ENCODE data around the gene C3.
A peak's percentile ranks its signal among the peaks of the same experiment; 100 is the strongest.
"Not testable (repeated sequence)": the region's sequence is repeated elsewhere in the genome, so short reads cannot be mapped to it uniquely, and the experiment has no call there.

The C3 gene

GRCh38 chr19:6720369-6721137 is at the start of gene C3:
C3 (minus strand) TSS chr19:6720650; CDS start chr19:6720589, 61 bp downstream.
- peak; percentile 88 for DNase-seq (ENCODE audit: low spot score)

GRCh38 chr19:6769006-6769619 is 48.7 kb upstream of the C3 start:
- peak; percentile 55 for DNase-seq (ENCODE audit: low spot score)

- no peak for DNase-seq (ENCODE audit: low spot score)
These were observed 47.9 kb upstream of the C3 start for GRCh38 chr19:6768236-6768785.

- DNase-seq (ENCODE audit: low spot score) = peak; percentile 45
These were observed 47.1 kb upstream of the C3 start, which contains the start of gene SH2D3A for GRCh38 chr19:6767357-6768235. SH2D3A (minus strand) TSS chr19:6767435; CDS start chr19:6763748, 3,687 bp downstream.

- no peak for DNase-seq (ENCODE audit: low spot score)
These were observed 46.6 kb upstream of the C3 start for GRCh38 chr19:6767081-6767356.

- DNase-seq (ENCODE audit: low spot score) = no peak
These were observed 46.1 kb upstream of the C3 start for GRCh38 chr19:6766357-6767080.

GRCh38 chr19:6765738-6766356 is 45.4 kb upstream of the C3 start:
- no peak for DNase-seq (ENCODE audit: low spot score)

GRCh38 chr19:6762253-6762797 is 41.9 kb upstream of the C3 start:
- not testable (repeated sequence) for DNase-seq (ENCODE audit: low spot score)

- no peak for DNase-seq (ENCODE audit: low spot score)
These were observed 40.7 kb upstream of the C3 start for GRCh38 chr19:6761053-6761676.

- no peak for DNase-seq (ENCODE audit: low spot score)
These were observed 40.2 kb upstream of the C3 start for GRCh38 chr19:6760606-6761005.

GRCh38 chr19:6754653-6755463 is 34.4 kb upstream of the C3 start:
- no peak for DNase-seq (ENCODE audit: low spot score)

GRCh38 chr19:6754136-6754535 is 33.7 kb upstream of the C3 start:
- DNase-seq (ENCODE audit: low spot score) = no peak

- DNase-seq (ENCODE audit: low spot score) = peak; percentile 92
These were observed 33.0 kb upstream of the C3 start for GRCh38 chr19:6753178-6754031.

GRCh38 chr19:6752256-6753177 is 32.1 kb upstream of the C3 start:
- no peak for DNase-seq (ENCODE audit: low spot score)

- DNase-seq (ENCODE audit: low spot score) = no peak
These were observed 30.7 kb upstream of the C3 start for GRCh38 chr19:6751189-6751588.

GRCh38 chr19:6750062-6750461 is 29.6 kb upstream of the C3 start:
- DNase-seq (ENCODE audit: low spot score) = no peak

GRCh38 chr19:6748543-6748942 is 28.1 kb upstream of the C3 start:
- DNase-seq (ENCODE audit: low spot score) = not testable (repeated sequence)

- DNase-seq (ENCODE audit: low spot score) = no peak
These were observed 25.5 kb upstream of the C3 start for GRCh38 chr19:6745965-6746364.

Data from AG20443 (cell line).